Heart left ventricle (tissue), 13 donors: ENCODE measurements around the gene QPCTL.

Source experiments
- CTCF ChIP-seq, 12 donors: fragments of 200-600 bp; sonication (generic) in 4 of 12; IDR thresholded peaks; one replicate each; pipeline versions ENCODE4 v1.5.0 to v1.8.0; 2018 to 2022; ENCODE audit warnings: antibody characterized with exemption in 12 of 12, mild to moderate bottlenecking in 5 of 12
- POLR2A ChIP-seq, 2 donors: fragments of 450-650 bp; IDR thresholded peaks; one replicate each; pipeline ENCODE4 v1.6.1; 2017; ENCODE audit warnings: antibody characterized with exemption in 2 of 2, mild to moderate bottlenecking in 2 of 2, moderate library complexity in 2 of 2
- donor health status: ischemic (EF 13 %, LVEDD 7.1; RV severe dilation, severe dysfunction).
- donor health status: DM: no; HTN: yes; CAD: no.
- donor health status: DM: no; HTN: no; CAD: no.
- donor health status: ischemic (EF 25% LVEDD 6.9; RV normal size, moderate dysfunction).
- donor health status: ischemic (EF 25% LVEDD 5.7; RV mildly dilated, moderate dysfunction).
- donor health status: ischemic (EF 35%, LVEDD 5.7; RV mildly dilated, moderate dysfunction).
- donor health status: nonischemic (EF 11% LVEDD 7.7; RV severe dilation, severe dysfunction).
- donor health status: DM: yes; HTN: yes; CAD: no.
- donor health status: PGD.
- donor health status: ischemic (EF 29% LVEDD 5.4; RV normal size, mild dysfunction).
- donor health status: nonischemic (EF 23%, LVEDD 6.1; RV moderate dilation, normal function).

GRCh38 chr19:45693106-45693788, 781 bp downstream of the QPCTL start:
- TF ChIP-seq CTCF (IDR thresholded peaks at IDR 0.05) (peak; percentile 80 to 93 (median 86)), POLR2A (IDR thresholded peaks at IDR 0.05) (no peak)
